ENCODE measurements around the gene EPC1.

EPC1 gene

DNA sequence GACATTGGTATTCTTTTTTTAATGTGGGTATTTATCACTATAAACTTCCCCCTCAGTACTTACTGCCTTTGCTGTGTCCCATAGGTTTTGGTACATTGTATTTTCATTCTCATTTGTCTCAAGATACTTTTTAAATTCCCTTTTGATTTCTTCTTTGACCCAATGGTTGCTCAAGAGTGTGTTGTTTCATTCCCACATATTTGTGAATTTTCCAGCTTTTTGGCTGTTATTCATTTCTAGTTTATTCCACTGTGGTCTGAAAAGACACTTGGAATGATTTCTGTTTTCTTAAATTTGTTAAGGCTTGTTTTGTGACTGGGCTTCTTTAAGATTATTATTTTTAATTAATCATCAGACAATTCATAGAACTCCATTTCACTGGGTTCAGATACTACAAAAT is 105.0 kb downstream of the EPC1 start:
- DNase-seq, result no peak
- no peak overlapping the region for H3K4me2 ChIP-seq (ENCODE audit: low read depth, low read length)

DNA sequence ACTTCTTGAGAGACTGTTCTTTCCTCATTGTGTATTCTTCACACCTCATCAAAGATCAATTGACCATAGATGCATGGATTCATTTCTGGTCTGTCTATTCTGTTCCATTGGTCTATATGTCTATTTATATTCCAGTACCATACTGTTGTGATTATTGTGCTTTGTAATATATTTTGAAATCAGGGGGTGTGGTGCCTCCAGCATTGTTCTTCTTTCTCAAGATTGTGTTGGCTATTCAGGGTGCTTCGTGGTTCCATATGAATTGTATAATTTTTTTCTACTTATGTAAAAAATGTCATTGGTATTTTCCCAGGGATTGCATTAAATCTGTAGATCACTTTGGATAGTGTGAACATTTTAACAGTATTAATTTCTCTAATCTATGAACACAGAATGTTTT is 106.5 kb downstream of the EPC1 start:
- H3K9me3 ChIP-seq (replicated peaks; ENCODE audit: insufficient read depth, low read length), result no peaks in the 10 kb centered on the region
- H3K27ac ChIP-seq (ENCODE audit: low read length), result no peak overlapping the region
- H3K36me3 ChIP-seq (replicated peaks; ENCODE audit: insufficient read depth, low read length), result no peaks in the 10 kb centered on the region
- H3K79me2 ChIP-seq (ENCODE audit: low read length), result no peaks in the 10 kb centered on the region
- H3K4me1 ChIP-seq (ENCODE audit: low read length), result no peaks in the 10 kb centered on the region
- H3K9me2 ChIP-seq (replicated peaks; ENCODE audit: insufficient read depth, low read length), result no peaks in the 10 kb centered on the region
- no peaks in the 10 kb centered on the region for H3F3A ChIP-seq (ENCODE audit: insufficient read depth, low read length)
- no peaks in the 10 kb centered on the region for H4K20me1 ChIP-seq (ENCODE audit: insufficient read depth, low read length)
- no peaks in the 10 kb centered on the region for H3K27me3 ChIP-seq (replicated peaks; ENCODE audit: insufficient read depth, low read length)
- H3K9ac ChIP-seq (ENCODE audit: low read length), result no peak overlapping the region
- H3K4me2 ChIP-seq (ENCODE audit: low read depth, low read length), result no peak overlapping the region
- no peak for DNase-seq
- TF ChIP-seq, protein P1, sequence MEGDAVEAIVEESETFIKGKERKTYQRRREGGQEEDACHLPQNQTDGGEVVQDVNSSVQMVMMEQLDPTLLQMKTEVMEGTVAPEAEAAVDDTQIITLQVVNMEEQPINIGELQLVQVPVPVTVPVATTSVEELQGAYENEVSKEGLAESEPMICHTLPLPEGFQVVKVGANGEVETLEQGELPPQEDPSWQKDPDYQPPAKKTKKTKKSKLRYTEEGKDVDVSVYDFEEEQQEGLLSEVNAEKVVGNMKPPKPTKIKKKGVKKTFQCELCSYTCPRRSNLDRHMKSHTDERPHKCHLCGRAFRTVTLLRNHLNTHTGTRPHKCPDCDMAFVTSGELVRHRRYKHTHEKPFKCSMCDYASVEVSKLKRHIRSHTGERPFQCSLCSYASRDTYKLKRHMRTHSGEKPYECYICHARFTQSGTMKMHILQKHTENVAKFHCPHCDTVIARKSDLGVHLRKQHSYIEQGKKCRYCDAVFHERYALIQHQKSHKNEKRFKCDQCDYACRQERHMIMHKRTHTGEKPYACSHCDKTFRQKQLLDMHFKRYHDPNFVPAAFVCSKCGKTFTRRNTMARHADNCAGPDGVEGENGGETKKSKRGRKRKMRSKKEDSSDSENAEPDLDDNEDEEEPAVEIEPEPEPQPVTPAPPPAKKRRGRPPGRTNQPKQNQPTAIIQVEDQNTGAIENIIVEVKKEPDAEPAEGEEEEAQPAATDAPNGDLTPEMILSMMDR (IDR thresholded peaks at IDR 0.05; ENCODE audit: low read length), result no peak
- TF ChIP-seq EZH2 (optimal IDR thresholded peaks at IDR 0.05; ENCODE audit: low read depth, low read length) (no peak), EZH2phosphoT487 (IDR thresholded peaks at IDR 0.05; ENCODE audit: low read length) (no peak)
- H3K4me3 ChIP-seq (ENCODE audit: low read length), result no peak overlapping the region
- no peak overlapping the region for H2AFZ ChIP-seq (ENCODE audit: low read length)

More for the DNA sequence above, 105.0 kb downstream of the EPC1 start:
- no peak overlapping the region for H3K9ac ChIP-seq (ENCODE audit: low read length)
- TF ChIP-seq, protein P1 (IDR thresholded peaks at IDR 0.05; ENCODE audit: low read length), result no peak
- TF ChIP-seq EZH2phosphoT487 (IDR thresholded peaks at IDR 0.05; ENCODE audit: low read length) (no peak), EZH2 (optimal IDR thresholded peaks at IDR 0.05; ENCODE audit: low read depth, low read length) (no peak)
- H3K27me3 ChIP-seq (replicated peaks; ENCODE audit: insufficient read depth, low read length), result no peaks in the 10 kb centered on the region
- no peaks in the 10 kb centered on the region for H3K4me1 ChIP-seq (ENCODE audit: low read length)
- H3K9me2 ChIP-seq (replicated peaks; ENCODE audit: insufficient read depth, low read length), result no peaks in the 10 kb centered on the region
- H3K79me2 ChIP-seq (ENCODE audit: low read length), result no peaks in the 10 kb centered on the region
- no peak overlapping the region for H3K4me3 ChIP-seq (ENCODE audit: low read length)
- H3K36me3 ChIP-seq (replicated peaks; ENCODE audit: insufficient read depth, low read length), result no peaks in the 10 kb centered on the region
- H2AFZ ChIP-seq (ENCODE audit: low read length), result no peak overlapping the region
- H3K9me3 ChIP-seq (replicated peaks; ENCODE audit: insufficient read depth, low read length), result no peaks in the 10 kb centered on the region
- H3K27ac ChIP-seq (ENCODE audit: low read length), result no peak overlapping the region
- no peaks in the 10 kb centered on the region for H3F3A ChIP-seq (ENCODE audit: insufficient read depth, low read length)
- H4K20me1 ChIP-seq (ENCODE audit: insufficient read depth, low read length), result no peaks in the 10 kb centered on the region

DNA sequence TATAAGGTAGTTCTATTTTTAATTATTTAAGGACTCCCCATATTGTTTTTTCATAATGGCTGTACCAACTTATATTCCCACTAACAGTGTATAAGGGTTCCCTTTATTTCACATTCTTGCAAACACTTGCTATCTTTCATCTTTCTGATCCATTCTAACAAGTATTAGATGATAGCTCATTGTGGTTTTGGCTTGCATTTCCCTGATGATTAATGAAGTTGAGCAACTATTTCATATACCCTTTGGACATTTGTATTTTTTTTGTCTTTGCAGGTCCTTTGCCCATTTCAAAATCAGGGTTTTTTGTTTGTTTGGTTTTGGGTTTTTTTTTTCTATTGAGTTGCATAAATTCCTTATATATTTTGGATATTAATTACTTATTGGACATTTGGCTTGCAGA is 107.2 kb downstream of the EPC1 start:
- no peak for TF ChIP-seq EZH2 (optimal IDR thresholded peaks at IDR 0.05; ENCODE audit: low read depth, low read length)
- TF ChIP-seq, protein P1 (IDR thresholded peaks at IDR 0.05; ENCODE audit: low read length), result no peak
- no peak for TF ChIP-seq EZH2phosphoT487 (IDR thresholded peaks at IDR 0.05; ENCODE audit: low read length)
- H4K20me1 ChIP-seq (ENCODE audit: insufficient read depth, low read length), result no peaks in the 10 kb centered on the region
- H3F3A ChIP-seq (ENCODE audit: insufficient read depth, low read length), result no peaks in the 10 kb centered on the region
- H3K27me3 ChIP-seq (replicated peaks; ENCODE audit: insufficient read depth, low read length), result no peaks in the 10 kb centered on the region
- no peak overlapping the region for H2AFZ ChIP-seq (ENCODE audit: low read length)
- no peak for DNase-seq
- no peak overlapping the region for H3K4me2 ChIP-seq (ENCODE audit: low read depth, low read length)
- H3K36me3 ChIP-seq (replicated peaks; ENCODE audit: insufficient read depth, low read length), result no peaks in the 10 kb centered on the region
- no peaks in the 10 kb centered on the region for H3K9me2 ChIP-seq (replicated peaks; ENCODE audit: insufficient read depth, low read length)
- no peaks in the 10 kb centered on the region for H3K9me3 ChIP-seq (replicated peaks; ENCODE audit: insufficient read depth, low read length)
- no peak overlapping the region for H3K9ac ChIP-seq (ENCODE audit: low read length)
- no peak overlapping the region for H3K27ac ChIP-seq (ENCODE audit: low read length)
- no peak overlapping the region for H3K4me3 ChIP-seq (ENCODE audit: low read length)
- H3K79me2 ChIP-seq (ENCODE audit: low read length), result no peaks in the 10 kb centered on the region
- no peaks in the 10 kb centered on the region for H3K4me1 ChIP-seq (ENCODE audit: low read length)
